Hematopoietic multipotent progenitor cell treated with erythropoietin and hydrocortisone succinate and interleukin-3 and kit ligand, for 15 days (in vitro differentiated cells): ENCODE results near the gene CARF.

Source experiments
- DNase-seq: peaks from one replicate; pipeline ENCODE4 v3.0.0-alpha.2; 2015; ENCODE audit warnings: low spot score

The CARF gene

DNA sequence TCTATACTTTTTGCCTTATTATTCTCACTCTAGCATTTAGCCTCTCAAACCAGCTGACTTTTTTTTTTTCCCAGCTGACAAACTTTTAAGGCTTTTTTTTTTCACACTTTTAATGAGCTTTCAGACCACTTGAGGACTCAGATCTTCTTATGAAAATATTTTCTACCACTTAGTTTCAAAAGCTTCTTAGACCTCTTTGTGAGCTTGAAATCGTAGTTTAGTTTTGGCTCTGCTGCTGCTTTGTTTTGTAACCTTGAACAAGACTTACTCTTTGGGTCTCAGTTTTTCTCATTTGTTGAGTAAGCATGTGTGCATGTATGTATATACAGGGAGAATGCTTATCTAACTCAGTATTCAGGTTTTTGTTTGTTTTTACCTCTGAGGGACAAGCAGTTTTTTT lies 106.1 kb downstream of the CARF start:
- no peak for DNase-seq

DNA sequence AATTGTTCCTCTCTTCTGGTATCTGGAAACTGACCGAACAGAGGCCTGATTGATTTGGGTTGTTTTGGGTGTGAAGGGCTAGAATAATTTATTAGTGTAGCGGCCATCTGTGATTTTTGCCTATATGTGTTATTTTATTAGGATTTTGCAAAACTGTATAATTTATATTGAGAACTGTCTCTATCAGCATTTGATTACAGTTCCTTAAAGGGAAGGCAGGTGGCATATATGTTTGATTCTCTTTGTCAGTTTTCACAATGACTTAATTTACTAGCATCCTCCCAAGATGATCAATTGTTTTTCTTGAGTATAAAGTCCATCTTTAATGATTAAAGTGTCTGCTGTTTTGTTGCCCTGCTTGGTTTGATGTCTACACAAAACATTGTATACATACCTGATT lies 107.1 kb downstream of the CARF start:
- DNase-seq = no peak

DNA sequence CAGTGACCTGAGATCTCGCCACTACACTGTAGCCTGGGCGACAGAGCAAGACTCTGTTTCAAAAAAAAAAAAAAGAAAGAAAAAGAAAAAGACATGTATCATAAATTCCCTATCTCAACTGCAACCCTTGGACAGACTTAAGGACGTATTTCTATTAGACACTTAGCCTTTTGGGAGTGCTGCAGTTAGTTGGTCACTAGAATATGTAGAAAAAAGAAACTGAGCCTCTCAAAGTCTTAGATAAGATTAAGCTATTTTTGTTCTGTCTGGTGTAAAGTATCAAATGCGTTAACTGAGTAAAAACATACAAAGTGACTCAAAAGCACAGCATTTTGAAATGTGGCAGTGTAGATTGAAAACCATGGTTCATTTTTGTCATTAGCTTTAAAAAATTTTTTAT lies 109.9 kb downstream of the CARF start:
- no peak for DNase-seq

DNA sequence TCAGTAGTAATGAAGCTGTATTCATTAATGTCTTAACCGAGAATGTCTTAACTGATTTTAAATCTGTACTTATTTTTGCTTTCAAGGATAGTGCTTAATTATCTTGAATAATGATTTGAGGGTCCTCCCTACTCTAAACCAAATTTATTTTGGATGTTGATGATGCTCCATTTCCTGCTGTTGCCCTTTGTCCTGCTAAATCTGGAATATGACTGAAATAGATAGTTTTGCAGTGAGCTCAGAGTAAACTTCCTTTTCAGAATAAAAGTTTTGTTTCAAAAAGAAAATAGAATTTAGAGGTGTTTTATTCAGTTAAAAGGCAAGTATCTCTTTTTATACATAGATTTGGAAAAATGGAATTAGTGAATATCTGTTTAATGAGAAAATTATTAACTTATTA lies 110.7 kb downstream of the CARF start:
- no peak for DNase-seq

DNA sequence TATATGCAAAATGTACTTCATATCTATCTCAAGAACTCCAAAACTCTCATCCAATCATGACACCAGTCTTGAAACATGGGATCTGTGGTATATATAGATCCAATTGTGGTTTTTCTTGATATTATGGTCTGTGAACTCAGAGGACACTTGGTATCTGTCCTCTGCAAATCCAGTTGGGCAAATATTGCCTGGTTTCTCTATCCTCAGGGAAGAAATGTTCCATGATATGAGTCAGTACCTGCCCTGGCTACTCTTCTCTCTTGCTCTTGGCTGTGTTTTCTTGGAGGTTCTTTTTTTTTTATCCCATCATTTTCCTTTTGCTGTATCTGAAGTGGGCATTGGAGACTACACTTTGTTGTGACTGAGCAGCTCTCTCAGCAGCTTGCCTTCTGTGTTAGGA lies 113.5 kb downstream of the CARF start:
- no peak for DNase-seq

- DNase-seq = no peak
These were observed 118.5 kb downstream of the CARF start for GRCh38 chr2:203030545-203030944.

- DNase-seq = no peak
These were observed 118.9 kb downstream of the CARF start for GRCh38 chr2:203030991-203031390.

DNA sequence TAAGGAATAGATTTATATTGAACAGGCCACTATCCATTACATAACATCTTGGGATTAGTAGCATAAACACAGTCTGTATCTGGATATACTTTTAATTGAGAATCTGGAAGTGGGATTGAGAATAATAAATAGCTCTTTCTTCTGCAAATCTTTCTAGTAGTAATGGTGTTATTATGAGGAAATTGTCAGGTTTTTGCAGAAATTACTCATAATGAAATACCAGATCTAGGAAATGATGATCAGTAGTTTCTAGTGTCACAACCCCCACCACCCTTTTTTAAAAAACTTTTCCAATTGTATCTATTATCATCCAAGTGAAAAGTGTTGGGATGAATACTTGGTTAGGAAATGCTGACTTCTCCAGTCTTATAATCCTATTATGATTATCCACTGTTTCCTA lies 121.3 kb downstream of the CARF start:
- no peak for DNase-seq

- no peak for DNase-seq
These were observed 123.9 kb downstream of the CARF start for GRCh38 chr2:203035879-203036470.
